GM12872 (cell line): ENCODE data around the gene PARP1.

ENCODE experiments used
- TF ChIP-seq, protein P1 (sequence below): IDR thresholded peaks from 3 replicates; pipeline ENCODE4 v1.5.1; 2011; ENCODE audit warnings: low read depth, mild to moderate bottlenecking, low read length, moderate library complexity; ENCODE audit not compliant: insufficient read depth

Gene PARP1

DNA sequence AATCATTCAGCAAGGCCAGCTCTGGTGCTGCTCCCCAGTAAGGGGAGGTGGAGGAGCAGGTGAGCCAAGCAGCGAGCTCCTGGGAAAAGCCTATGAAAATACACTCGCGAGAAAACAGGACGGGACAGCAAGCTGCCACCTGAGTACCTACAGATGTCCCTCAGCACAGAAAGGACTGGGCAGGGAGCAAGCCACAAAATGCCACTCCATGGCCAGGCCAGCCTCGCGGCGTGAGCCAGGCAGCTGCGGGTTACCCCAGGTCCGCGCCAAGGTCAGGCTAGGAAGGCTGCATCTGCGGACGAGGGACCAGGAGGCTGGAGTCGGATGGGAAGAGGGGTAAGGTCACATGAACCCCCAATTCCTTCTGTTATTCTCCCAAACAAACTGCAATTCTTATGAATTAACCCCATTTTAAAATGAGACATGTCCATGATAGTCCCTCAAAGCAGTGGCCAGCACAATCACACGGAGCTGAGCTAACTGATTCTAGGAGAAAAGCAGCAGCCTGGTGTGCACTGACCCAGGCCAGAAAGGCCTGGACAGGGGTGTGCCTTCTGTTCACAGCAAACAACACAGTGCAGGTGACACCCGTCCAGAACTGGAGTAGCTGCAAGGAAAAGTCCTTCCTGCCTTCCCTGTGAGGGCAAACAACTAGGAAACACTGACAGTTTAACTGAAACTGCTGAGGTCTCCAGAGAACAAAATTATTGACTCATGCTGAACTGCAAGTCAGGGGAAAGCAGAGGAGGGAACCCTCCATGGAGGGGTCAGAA lies 26.5 kb downstream of the PARP1 start:
- TF ChIP-seq, protein P1, sequence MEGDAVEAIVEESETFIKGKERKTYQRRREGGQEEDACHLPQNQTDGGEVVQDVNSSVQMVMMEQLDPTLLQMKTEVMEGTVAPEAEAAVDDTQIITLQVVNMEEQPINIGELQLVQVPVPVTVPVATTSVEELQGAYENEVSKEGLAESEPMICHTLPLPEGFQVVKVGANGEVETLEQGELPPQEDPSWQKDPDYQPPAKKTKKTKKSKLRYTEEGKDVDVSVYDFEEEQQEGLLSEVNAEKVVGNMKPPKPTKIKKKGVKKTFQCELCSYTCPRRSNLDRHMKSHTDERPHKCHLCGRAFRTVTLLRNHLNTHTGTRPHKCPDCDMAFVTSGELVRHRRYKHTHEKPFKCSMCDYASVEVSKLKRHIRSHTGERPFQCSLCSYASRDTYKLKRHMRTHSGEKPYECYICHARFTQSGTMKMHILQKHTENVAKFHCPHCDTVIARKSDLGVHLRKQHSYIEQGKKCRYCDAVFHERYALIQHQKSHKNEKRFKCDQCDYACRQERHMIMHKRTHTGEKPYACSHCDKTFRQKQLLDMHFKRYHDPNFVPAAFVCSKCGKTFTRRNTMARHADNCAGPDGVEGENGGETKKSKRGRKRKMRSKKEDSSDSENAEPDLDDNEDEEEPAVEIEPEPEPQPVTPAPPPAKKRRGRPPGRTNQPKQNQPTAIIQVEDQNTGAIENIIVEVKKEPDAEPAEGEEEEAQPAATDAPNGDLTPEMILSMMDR, result no peak

DNA sequence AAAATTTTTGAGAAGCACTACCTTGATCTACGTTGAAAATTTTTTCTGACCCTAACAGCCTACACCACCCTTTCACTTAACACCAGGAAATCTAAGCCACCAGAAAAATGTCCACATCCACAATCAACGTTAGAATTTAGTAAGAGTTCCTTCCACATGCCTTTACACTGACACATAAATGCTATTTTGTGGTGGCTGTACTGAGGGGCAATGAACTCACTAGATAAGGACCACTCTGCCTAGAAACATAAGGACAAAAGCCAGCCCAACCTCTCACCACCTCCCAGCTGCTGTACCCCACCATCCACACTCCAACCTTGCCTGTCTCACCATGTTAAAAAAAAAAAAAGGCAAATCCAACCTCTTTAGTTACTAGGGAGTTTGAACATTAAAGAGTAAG lies 29.8 kb downstream of the PARP1 start:
- TF ChIP-seq, protein P1, result no peak

DNA sequence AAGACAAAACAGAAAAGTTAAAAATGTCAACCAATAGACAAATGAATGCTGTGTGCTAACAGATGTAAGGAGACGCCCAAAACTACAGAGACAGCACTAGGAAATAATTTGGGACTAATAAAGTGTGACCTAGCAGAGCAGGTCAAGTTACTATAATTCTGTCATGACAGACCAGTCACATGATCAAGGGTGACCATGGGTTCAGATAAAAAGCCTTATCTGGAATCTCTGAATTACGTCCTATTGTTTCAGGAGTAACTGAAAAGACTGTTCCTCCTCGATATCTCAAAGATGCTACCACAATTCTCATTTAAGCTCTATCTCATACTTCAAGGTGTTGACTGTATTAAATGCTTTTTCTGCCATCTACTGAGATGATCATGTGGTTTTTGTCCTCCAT lies 31.6 kb downstream of the PARP1 start:
- TF ChIP-seq, protein P1, result no peak

DNA sequence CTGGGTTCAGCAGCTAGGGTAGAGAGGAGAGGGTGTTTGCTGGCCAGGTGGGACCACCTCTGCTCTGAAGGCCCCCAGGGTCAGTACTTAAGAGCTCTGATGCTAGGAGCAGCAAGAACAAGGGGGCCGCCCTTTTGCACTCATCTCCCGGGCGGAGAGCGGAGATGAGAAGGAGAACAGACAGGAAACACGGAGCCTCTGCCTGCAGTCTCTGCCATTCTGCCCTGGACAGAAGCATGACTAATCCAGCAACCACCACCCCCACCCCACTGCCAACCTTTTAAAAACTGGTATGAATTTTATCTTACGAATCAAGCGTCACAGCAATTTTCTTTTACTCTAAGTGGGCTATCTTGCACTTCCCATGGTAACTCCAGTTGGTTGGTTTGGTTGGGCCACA lies 34.5 kb downstream of the PARP1 start:
- TF ChIP-seq, protein P1, result no peak

DNA sequence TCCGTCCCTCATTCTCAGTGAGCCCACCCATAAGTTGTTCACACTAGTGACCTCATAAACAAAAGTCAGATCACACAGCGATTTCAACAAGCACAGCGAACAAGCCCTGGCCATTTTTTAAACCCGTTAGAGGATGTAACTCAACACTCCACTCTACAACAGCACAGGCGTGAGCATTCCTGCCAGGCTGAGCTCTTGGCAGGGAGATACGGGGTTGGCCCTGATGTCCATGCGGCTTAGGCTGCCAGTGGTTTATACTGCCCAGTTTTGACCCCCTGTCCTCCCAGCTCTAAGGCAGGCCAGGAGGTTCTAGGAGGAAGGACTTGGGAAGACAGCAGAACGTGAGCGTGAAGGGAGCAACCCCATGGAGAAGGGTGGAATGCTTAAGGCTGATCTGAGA lies 35.0 kb downstream of the PARP1 start:
- TF ChIP-seq, protein P1, result no peak

DNA sequence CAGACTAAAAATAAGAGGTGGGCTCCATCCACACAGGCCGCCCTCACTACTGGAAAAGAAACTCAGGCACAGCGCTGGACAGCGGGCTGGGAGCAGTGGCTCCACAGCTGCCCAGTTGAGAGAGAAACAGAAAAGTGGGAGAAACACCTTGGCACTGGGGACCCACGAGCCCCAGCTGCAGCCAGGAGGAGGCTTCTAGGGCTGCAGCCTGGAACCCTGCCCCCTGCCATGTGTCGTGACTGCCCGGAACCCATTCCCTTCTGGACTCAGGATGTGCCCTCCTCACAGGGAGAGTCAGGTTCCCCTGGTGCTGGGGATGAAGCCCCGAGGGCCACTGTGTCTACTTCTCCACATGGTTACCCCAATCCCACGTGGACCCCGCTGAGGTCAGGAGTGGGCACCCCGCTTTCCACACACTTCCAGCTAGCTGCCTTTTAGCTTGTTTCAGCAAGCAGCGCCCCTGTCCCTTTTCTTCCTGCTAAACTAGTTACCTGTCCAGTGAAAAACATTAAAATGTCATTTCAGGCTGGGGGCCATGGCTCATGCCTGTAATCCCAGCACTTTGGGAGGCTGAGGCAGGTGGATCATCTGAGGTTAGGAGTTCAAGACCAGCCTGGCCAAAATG lies 35.9 kb downstream of the PARP1 start:
- TF ChIP-seq, protein P1, result no peak

DNA sequence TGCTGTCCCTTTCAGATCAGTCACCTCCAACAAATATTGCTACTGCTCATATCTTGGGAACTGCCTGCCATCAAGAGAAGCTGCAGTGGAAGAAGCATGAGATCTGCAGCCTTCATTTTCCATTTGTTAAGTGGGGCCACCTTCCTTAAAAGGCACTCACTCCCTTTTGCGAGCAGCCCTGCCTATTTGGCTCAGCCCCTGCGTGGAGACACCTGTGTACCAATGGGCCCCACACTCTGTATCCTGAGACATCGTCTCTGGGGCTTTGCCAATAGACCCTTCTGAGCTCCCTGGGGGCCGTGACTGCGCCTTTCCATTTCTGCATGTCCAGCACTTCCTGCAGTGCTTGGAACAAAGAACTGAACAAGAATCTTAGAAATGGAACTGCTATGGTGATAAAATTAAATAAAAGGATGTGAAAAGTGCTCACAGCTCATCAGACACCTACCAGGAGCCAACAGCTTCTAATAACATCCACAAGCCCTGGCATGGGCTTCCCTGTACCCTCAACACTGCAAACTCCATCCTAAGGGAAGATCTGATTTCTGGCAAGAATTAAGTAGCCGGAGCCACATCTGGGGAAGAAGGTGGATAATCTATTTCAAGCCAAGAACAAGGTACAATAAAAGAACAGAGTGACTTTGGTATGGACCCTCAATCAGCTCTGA lies 36.7 kb downstream of the PARP1 start:
- TF ChIP-seq, protein P1, result no peak
